ENCODE data around the gene STIP1.

STIP1 gene

DNA sequence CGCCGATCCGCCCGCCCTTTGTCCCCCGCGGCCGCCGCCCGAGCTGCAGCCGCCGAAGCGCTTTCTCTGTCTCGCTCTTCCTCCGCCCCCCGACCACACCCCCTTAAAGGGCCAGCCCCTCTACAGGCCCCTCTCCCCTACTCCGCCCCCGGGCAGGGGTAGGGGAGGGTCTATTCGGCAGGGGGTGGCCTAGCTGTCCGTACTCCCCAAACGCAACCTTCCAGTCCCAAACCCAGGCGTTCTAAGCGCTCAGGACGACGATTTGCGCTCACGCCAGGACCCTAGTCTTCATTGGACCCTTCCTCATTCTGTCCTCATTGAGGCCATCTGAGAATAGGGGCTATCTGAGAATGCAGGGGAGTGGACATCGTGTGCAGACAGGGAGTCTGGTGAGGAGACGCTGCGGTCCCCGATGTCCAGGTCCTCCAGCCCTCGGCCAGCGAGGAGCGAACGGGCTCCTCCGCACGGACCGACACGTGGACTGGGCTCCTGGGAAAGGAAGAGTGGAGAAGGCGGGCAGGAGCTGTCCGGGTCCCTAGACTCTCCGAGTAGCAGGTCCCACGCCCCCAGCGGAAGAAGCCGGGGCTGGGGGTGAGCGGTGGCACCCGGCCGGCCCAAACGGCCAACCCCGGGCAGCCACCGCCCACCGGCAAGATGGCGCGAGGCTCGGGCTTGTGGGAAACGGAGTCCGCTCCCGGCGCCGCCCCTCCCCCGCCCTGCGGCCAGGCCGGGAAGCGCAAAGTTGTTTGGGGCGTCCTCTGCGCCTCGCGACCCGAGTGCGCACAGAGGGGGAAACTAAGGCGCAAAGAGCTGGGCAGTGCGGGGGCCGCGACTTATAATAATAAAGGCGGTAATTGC, 61.1 kb downstream of the STIP1 start, which contains the start of gene PPP1R14B:
TSS of gene PPP1R14B (minus strand) at position 73 of the 858 bp plus-strand sequence. CDS start 270 bp downstream, outside the sequence.
- Histone ChIP-seq H3K36me3 (ENCODE audit: insufficient read depth, low read length) (no peaks in the 10 kb centered on the region), H3K27me3 (ENCODE audit: insufficient read depth, low read length) (no peaks in the 10 kb centered on the region), H3K4me3 (ENCODE audit: low read depth, low read length) (peak within 1 kb of the TSS; percentile 96), H3K79me2 (ENCODE audit: control insufficient read depth, insufficient read depth, low read length, unreplicated experiment) (peaks cover 40% of the 10 kb centered on the region), H3K27ac (ENCODE audit: low read depth, low read length) (peak within 1 kb of the TSS; percentile 78), H2AFZ (ENCODE audit: low read length, unreplicated experiment) (peak within 1 kb of the TSS; percentile 77), H3K4me1 (ENCODE audit: control insufficient read depth, insufficient read depth, low read length, unreplicated experiment) (peaks cover 37% of the 10 kb centered on the region)

DNA sequence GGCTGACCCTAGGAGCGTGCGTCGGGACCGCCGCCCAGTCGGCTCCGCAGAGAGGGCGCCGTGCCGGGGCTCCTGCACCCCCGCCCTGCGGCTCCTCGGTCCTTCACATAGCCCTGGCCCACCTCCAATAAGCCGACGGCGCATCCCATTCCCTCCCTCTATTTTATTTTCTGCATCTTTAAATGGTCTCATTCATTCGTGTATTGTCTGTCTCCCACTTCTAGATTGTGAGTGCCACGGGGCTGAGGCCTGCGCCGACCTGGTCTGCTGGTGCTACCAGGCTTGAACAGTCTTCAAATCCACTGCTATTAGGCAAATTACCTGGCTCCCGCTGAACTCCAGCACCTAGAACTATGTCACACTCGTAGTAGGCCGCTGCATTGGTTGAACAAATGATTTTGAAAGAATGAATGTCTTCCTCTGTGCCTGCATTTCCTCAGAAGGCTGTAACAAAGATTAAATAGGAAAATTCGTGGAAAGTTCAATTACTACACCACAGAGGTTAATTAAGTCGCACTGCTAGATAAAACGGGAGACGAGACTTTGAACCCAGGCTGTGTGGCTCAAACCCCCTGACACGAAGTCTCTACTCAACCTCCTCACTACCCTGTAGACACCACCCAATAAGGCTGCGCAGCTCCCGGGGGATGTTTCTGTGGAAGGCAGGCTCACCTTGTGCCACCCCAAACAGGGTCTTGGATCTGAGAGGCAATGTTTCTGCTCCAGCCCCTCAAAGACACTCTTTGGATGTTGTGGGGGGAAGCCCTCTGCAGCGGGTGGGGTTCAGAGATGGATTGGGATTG, 62.0 kb downstream of the STIP1 start:
- peak overlapping the region; percentile 28 for H2AFZ ChIP-seq (ENCODE audit: low read length, unreplicated experiment)
- peaks cover 32% of the 10 kb centered on the region for H3K4me1 ChIP-seq (ENCODE audit: control insufficient read depth, insufficient read depth, low read length, unreplicated experiment)
- H3K79me2 ChIP-seq (ENCODE audit: control insufficient read depth, insufficient read depth, low read length, unreplicated experiment) = peaks cover 42% of the 10 kb centered on the region
- H3K27me3 ChIP-seq (ENCODE audit: insufficient read depth, low read length) = no peaks in the 10 kb centered on the region
- H3K27ac ChIP-seq (ENCODE audit: low read depth, low read length) = no peak overlapping the region
- no peaks in the 10 kb centered on the region for H3K36me3 ChIP-seq (ENCODE audit: insufficient read depth, low read length)
- H3K4me3 ChIP-seq (ENCODE audit: low read depth, low read length) = peak overlapping the region; percentile 83

- peaks cover 32% of the 10 kb centered on the region for H3K4me1 ChIP-seq (ENCODE audit: control insufficient read depth, insufficient read depth, low read length, unreplicated experiment)
- H3K36me3 ChIP-seq (ENCODE audit: insufficient read depth, low read length) = no peaks in the 10 kb centered on the region
- H3K27me3 ChIP-seq (ENCODE audit: insufficient read depth, low read length) = no peaks in the 10 kb centered on the region
- no peak overlapping the region for H3K4me3 ChIP-seq (ENCODE audit: low read depth, low read length)
- H3K79me2 ChIP-seq (ENCODE audit: control insufficient read depth, insufficient read depth, low read length, unreplicated experiment) = peaks cover 46% of the 10 kb centered on the region
- H2AFZ ChIP-seq (ENCODE audit: low read length, unreplicated experiment) = no peak overlapping the region
- H3K27ac ChIP-seq (ENCODE audit: low read depth, low read length) = no peak overlapping the region
These were observed 62.6 kb downstream of the STIP1 start for GRCh38 chr11:64248578-64248977.

DNA sequence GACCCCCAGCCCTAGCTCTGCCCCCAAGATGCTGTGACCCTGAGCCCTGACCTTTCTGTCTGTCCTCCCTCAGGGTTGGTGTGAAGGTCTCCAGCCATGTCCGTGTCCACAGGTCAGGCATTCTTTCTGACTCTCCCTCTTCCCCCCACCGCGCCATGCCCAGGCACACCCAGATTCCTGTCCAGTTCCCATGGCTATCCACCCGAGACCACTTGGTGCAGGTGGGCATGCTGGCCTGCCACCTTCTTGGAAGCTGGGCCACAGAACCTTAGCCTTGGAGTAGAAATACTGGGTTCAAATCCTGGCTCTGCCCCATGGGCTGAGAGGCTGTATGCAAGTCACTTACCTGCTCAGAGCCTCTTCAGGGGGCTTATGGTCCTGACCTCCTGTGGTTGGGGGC, 63.1 kb downstream of the STIP1 start:
- Histone ChIP-seq H3K36me3 (ENCODE audit: insufficient read depth, low read length) (no peaks in the 10 kb centered on the region), H3K4me1 (ENCODE audit: control insufficient read depth, insufficient read depth, low read length, unreplicated experiment) (peaks cover 32% of the 10 kb centered on the region), H2AFZ (ENCODE audit: low read length, unreplicated experiment) (no peak overlapping the region), H3K27me3 (ENCODE audit: insufficient read depth, low read length) (no peaks in the 10 kb centered on the region), H3K27ac (ENCODE audit: low read depth, low read length) (no peak overlapping the region), H3K4me3 (ENCODE audit: low read depth, low read length) (no peak overlapping the region), H3K79me2 (ENCODE audit: control insufficient read depth, insufficient read depth, low read length, unreplicated experiment) (peaks cover 42% of the 10 kb centered on the region)

DNA sequence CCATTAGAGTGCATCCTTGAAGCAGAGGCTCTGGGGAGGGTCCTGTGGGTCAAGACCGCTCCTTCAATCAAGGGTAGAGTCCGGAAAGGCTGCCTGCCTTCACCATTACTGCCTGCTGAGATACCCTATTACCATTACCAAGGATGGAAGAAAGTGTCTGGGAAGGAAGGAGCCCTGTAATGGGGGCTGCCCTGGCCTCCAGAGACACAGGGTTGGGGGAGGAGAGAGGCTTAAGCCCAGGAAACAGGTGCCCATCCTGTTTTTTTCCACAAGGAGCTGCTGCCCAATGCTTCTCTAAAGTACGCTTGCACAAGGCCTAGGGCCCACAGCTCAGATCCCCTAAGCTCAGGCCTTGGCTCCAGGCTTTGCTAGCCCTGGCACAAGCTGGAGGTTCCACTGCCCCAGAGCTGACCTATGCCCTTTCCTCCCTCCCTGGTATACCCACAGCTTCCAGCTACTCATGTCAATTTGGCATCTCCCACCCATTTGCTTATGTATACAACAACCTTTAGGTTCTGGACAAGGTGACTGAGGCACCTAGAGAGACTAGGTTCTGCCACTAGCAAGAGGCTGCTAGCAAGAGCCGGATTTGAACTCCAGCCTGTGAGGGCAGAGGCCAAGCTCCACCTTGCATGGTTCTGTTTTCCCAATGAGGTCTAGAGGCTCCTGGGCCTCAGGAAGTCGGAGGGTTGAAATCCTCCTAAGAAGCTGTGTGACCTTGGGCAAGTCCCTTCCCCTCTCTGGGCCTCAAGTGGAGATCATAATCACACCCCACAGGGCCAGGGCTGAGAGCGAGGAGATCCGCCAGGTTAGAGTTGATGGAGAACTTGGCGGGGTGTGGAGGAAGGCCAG, 63.8 kb downstream of the STIP1 start:
- Histone ChIP-seq H3K4me1 (ENCODE audit: control insufficient read depth, insufficient read depth, low read length, unreplicated experiment) (peaks cover 27% of the 10 kb centered on the region), H3K4me3 (ENCODE audit: low read depth, low read length) (no peak overlapping the region), H3K27ac (ENCODE audit: low read depth, low read length) (no peak overlapping the region), H3K79me2 (ENCODE audit: control insufficient read depth, insufficient read depth, low read length, unreplicated experiment) (peaks cover 34% of the 10 kb centered on the region), H3K36me3 (ENCODE audit: insufficient read depth, low read length) (no peaks in the 10 kb centered on the region), H2AFZ (ENCODE audit: low read length, unreplicated experiment) (no peak overlapping the region), H3K27me3 (ENCODE audit: insufficient read depth, low read length) (no peaks in the 10 kb centered on the region)

DNA sequence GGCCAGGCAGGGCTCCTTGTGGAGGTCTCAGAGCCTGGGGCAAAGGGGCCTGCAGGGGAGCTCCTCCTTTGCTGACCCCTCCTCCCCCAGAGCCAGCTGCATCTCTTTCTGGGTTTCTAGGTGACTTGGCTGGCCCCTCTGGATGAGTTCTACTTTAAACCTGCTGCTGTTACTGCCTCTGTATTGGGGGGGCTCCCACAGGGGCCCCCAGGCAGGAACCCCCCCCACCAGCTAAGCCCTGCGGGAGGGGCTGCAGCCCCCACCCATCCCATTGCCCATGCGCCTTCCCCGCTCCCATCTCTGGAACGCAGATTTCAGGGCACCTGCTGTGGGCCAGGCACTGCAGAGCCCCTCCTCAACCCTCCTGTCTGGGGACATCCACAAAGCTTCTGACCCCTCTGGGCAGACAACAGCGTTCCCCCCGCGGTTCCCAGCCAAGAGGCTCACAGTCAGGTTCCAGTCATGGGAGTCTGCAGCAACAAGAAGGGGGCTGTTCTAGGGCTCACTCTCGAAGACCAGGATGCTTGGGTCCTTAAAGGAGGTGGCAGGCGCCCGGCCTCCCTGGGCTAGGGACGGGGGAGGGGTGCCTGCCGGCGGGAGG, 64.5 kb downstream of the STIP1 start:
- H2AFZ ChIP-seq (ENCODE audit: low read length, unreplicated experiment) = no peak overlapping the region
- peaks cover 27% of the 10 kb centered on the region for H3K79me2 ChIP-seq (ENCODE audit: control insufficient read depth, insufficient read depth, low read length, unreplicated experiment)
- H3K27ac ChIP-seq (ENCODE audit: low read depth, low read length) = no peak overlapping the region
- H3K27me3 ChIP-seq (ENCODE audit: insufficient read depth, low read length) = no peaks in the 10 kb centered on the region
- H3K4me1 ChIP-seq (ENCODE audit: control insufficient read depth, insufficient read depth, low read length, unreplicated experiment) = peaks cover 23% of the 10 kb centered on the region
- no peaks in the 10 kb centered on the region for H3K36me3 ChIP-seq (ENCODE audit: insufficient read depth, low read length)
- H3K4me3 ChIP-seq (ENCODE audit: low read depth, low read length) = peak overlapping the region; percentile 87

DNA sequence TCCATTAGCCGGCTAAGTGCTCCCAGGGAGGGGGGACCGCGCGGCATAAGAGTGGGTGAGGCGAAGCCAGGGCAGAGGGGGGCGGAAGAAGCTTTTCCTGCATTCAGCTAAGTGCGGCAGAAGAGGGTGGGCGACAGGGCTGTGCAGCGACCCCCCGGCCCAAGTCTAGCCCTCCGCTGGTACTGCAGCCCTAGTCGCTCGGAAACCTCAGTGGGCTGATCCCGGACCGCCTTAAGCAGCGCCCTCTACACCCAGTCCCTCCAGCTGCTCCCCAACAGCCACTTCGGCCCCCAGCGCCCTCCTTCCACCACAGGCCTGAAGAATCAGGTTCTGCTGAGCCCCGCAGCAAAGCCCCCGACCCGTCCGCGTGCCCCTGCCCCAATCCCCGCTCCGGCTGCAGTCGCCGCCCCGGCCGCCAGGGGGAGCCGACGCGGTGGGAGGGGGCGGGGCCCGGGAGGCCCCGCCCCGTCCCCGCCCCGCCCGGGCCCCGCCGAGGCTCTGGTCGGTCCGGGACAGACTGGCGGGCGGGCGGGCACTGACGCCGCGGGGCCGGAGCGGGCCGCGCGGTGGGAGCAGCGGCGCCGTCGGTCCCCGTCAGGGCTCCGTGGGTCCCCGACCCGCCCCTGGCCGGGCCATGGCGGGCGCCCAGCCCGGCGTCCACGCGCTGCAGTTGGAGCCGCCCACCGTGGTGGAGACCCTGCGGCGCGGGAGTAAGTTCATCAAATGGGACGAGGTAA, 65.2 kb downstream of the STIP1 start, which contains the start of gene PLCB3:
TSS of gene PLCB3 (plus strand) at position 515 of the 737 bp plus-strand sequence. CDS start at position 635, 120 bp downstream.
- H3K4me1 ChIP-seq (ENCODE audit: control insufficient read depth, insufficient read depth, low read length, unreplicated experiment) = peaks cover 23% of the 10 kb centered on the region
- H3K27ac ChIP-seq (ENCODE audit: low read depth, low read length) = peak within 1 kb of the TSS; percentile 11; the same call in 1 of the 2 replicates
- H3K27me3 ChIP-seq (ENCODE audit: insufficient read depth, low read length) = no peaks in the 10 kb centered on the region
- H3K79me2 ChIP-seq (ENCODE audit: control insufficient read depth, insufficient read depth, low read length, unreplicated experiment) = peaks cover 21% of the 10 kb centered on the region
- peak within 1 kb of the TSS; percentile 87 for H3K4me3 ChIP-seq (ENCODE audit: low read depth, low read length)
- no peaks in the 10 kb centered on the region for H3K36me3 ChIP-seq (ENCODE audit: insufficient read depth, low read length)
- peak within 1 kb of the TSS; percentile 55 for H2AFZ ChIP-seq (ENCODE audit: low read length, unreplicated experiment)

- Histone ChIP-seq H2AFZ (ENCODE audit: low read length, unreplicated experiment) (peak overlapping the region; percentile 55), H3K27ac (ENCODE audit: low read depth, low read length) (peak overlapping the region; percentile 11; the same call in 1 of the 2 replicates)
These were observed 65.7 kb downstream of the STIP1 start for GRCh38 chr11:64251753-64252002.

DNA sequence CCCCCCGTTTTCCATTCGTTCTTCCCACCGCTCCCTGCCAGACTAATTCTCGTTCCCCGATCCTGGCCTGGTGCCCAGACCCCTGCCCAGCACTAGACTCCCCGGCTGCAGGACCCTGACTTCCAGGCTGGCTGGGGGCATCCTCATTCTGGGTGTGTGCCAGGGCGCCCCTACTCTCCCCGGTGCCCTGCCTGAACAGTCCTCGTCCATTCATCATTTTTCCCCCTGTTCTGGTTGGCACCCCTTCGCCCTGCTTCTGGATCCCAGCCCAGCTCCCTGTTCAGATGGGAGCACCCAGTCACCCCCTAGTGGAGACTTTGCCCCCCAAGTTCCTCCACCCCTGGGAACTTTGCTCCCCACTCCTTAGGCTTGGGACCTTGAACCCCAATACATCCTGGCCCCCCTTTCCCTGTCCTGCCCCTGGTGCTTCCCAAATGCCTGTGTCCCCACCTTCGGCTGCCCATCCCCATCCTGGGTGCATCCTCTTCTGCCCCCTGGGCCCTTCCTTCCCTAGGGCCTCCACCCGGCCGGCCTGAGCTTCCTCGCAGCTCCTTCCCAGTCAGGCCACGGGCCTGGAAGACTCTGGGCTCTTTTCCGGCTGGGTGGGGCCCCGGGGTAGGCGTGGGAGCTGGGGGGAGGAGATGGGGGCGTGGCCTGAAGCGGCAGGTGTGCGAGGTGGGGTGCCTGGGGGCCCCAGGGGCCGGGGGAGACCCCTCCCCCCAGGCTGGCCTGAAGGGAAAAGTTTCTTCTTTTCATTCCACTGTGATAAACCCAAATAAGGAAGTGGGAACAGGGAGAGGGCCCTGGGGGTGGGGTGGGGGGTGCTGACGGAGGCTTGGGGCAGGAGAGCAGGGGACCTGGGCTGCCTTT, 66.3 kb downstream of the STIP1 start:
- Histone ChIP-seq H3K27me3 (ENCODE audit: insufficient read depth, low read length) (no peaks in the 10 kb centered on the region), H3K27ac (ENCODE audit: low read depth, low read length) (peak overlapping the region; percentile 11; the same call in 1 of the 2 replicates), H3K4me1 (ENCODE audit: control insufficient read depth, insufficient read depth, low read length, unreplicated experiment) (peaks cover 23% of the 10 kb centered on the region), H3K4me3 (ENCODE audit: low read depth, low read length) (peak overlapping the region; percentile 87), H3K79me2 (ENCODE audit: control insufficient read depth, insufficient read depth, low read length, unreplicated experiment) (peaks cover 21% of the 10 kb centered on the region), H3K36me3 (ENCODE audit: insufficient read depth, low read length) (0 out of 2 replicates have a peak, but pooled peaks cover 4% of the 10 kb centered on the region), H2AFZ (ENCODE audit: low read length, unreplicated experiment) (peak overlapping the region; percentile 55)

More at GRCh38 chr11:64251753-64252002, 65.7 kb downstream of the STIP1 start:
- 0 out of 2 replicates have a peak, but pooled peaks cover 4% of the 10 kb centered on the region for H3K36me3 ChIP-seq (ENCODE audit: insufficient read depth, low read length)
- peaks cover 23% of the 10 kb centered on the region for H3K4me1 ChIP-seq (ENCODE audit: control insufficient read depth, insufficient read depth, low read length, unreplicated experiment)
- H3K27me3 ChIP-seq (ENCODE audit: insufficient read depth, low read length) = no peaks in the 10 kb centered on the region
- H3K4me3 ChIP-seq (ENCODE audit: low read depth, low read length) = peak overlapping the region; percentile 87
- H3K79me2 ChIP-seq (ENCODE audit: control insufficient read depth, insufficient read depth, low read length, unreplicated experiment) = peaks cover 21% of the 10 kb centered on the region
